NOMO-1 treated with dmso at 0.1 percent for 144 hours (cell line): ENCODE results near the gene GAS2.

Experiments used
- DNase-seq: peaks from one replicate; lab custom pipeline; 2025; ENCODE audit not compliant: unreplicated experiment; lab: John Stamatoyannopoulos, UW

The GAS2 gene

GRCh38 chr11:22859756-22860155 lies 193.3 kb downstream of the GAS2 start:
- no peak for DNase-seq

GRCh38 chr11:22860241-22860640 lies 193.8 kb downstream of the GAS2 start, which contains the start of gene CCDC179:
TSS of gene CCDC179 (minus strand) at chr11:22860474. CDS start at chr11:22860421, 53 bp downstream.
- DNase-seq, result no peak
